ENCODE measurements around the gene BBX.

DNA sequence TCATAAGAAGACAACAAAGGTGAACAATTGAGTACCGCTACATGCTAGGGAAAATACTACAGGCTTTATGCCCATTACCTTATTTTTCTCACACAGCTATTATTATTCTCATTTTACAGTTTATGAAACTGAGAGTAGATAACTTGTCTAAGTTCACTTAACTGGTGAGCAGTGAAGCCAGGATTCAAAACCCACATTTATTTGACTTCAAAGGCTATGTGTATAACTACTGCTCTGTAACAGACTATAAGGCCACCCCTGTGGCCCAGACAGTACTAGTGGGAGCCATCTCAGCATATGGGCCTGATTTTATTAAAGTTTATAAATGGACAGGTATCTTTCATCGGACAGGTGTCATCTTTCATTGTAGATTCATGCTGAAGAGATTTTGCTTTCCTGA is 14.4 kb upstream of the BBX start:
- TF ChIP-seq CTCF (IDR thresholded peaks at IDR 0.05) (no peak), POLR2A (IDR thresholded peaks at IDR 0.05) (no peak)

Measured in lower leg skin (tissue), 3 donors.